MM.1S (cell line): Measurements from ENCODE around the gene C11orf86.
A peak's percentile ranks its signal among the peaks of the same experiment; 100 is the strongest.

Source experiments
- DNase-seq: peaks from one replicate; pipeline ENCODE4 v3.0.0-alpha.2; 2015
- H2AFZ ChIP-seq: fragments of 300-600 bp; sonication (generic); 2 replicates; pipeline ENCODE4 v1.6.0; 2016; ENCODE audit warnings: antibody characterized with exemption, low read length
- H3F3A ChIP-seq: fragments of 300-600 bp; sonication (generic); 2 replicates; pipeline ENCODE4 v1.6.1; 2016; ENCODE audit warnings: mild to moderate bottlenecking, antibody characterized with exemption, low read length, moderate library complexity, mixed read lengths; ENCODE audit not compliant: insufficient read depth
- H3K27ac ChIP-seq: fragments of 300-600 bp; sonication (generic); 2 replicates; pipeline ENCODE4 v1.5.1; 2016; ENCODE audit warnings: mild to moderate bottlenecking, low read length
- H3K27me3 ChIP-seq: fragments of 300-600 bp; sonication (generic); replicated peaks from 2 replicates; pipeline ENCODE4 v1.6.0; 2016; ENCODE audit warnings: low read length; ENCODE audit not compliant: insufficient read depth
- H3K36me3 ChIP-seq: fragments of 300-600 bp; sonication (generic); replicated peaks from 2 replicates; pipeline ENCODE4 v1.6.1; 2016; ENCODE audit warnings: mild to moderate bottlenecking, low read length, mixed read lengths; ENCODE audit not compliant: insufficient read depth
- H3K4me1 ChIP-seq: fragments of 300-600 bp; sonication (generic); 2 replicates; pipeline ENCODE4 v1.6.1; 2016; ENCODE audit warnings: low read length, mixed read lengths
- H3K4me2 ChIP-seq: fragments of 300-600 bp; sonication (generic); 2 replicates; pipeline ENCODE4 v1.6.0; 2016; ENCODE audit warnings: low read depth, low read length
- H3K4me3 ChIP-seq: fragments of 300-600 bp; sonication (generic); 2 replicates; pipeline ENCODE4 v1.5.1; 2016; ENCODE audit warnings: low read length, mixed read lengths
- H3K79me2 ChIP-seq: fragments of 300-600 bp; sonication (generic); 2 replicates; pipeline ENCODE4 v1.6.1; 2016; ENCODE audit warnings: mixed run types, low read length, mixed read lengths
- H3K9ac ChIP-seq: fragments of 300-600 bp; sonication (generic); 2 replicates; pipeline ENCODE4 v1.6.1; 2016; ENCODE audit warnings: low read length, mixed read lengths
- H3K9me2 ChIP-seq: fragments of 300-600 bp; sonication (generic); replicated peaks from 2 replicates; pipeline ENCODE4 v1.6.1; 2016; ENCODE audit warnings: mild to moderate bottlenecking, low read length, mixed read lengths; ENCODE audit not compliant: insufficient read depth
- H3K9me3 ChIP-seq: fragments of 300-600 bp; sonication (generic); replicated peaks from 2 replicates; pipeline ENCODE4 v1.6.1; 2016; ENCODE audit warnings: mild to moderate bottlenecking, low read length, mixed read lengths; ENCODE audit not compliant: insufficient read depth
- H4K20me1 ChIP-seq: fragments of 300-600 bp; sonication (generic); 2 replicates; pipeline ENCODE4 v1.6.1; 2016; ENCODE audit warnings: mild to moderate bottlenecking, low read length, moderate library complexity, mixed read lengths; ENCODE audit not compliant: insufficient read depth
- EZH2 ChIP-seq: fragments of 300-600 bp; sonication (generic); optimal IDR thresholded peaks from 2 replicates; pipeline ENCODE3; 2017; ENCODE audit warnings: low read depth, mild to moderate bottlenecking, antibody characterized with exemption, low read length, mixed read lengths
- EZH2phosphoT487 ChIP-seq: fragments of 300-600 bp; sonication (generic); IDR thresholded peaks from 2 replicates; pipeline ENCODE4 v1.6.1; 2018; ENCODE audit warnings: antibody characterized with exemption, low read length
- TF ChIP-seq, protein P1 (sequence below): fragments of 300-600 bp; sonication (generic); IDR thresholded peaks from 2 replicates; pipeline ENCODE4 v1.5.1; 2016; ENCODE audit warnings: antibody characterized with exemption, low read length, mixed read lengths

Gene C11orf86

DNA sequence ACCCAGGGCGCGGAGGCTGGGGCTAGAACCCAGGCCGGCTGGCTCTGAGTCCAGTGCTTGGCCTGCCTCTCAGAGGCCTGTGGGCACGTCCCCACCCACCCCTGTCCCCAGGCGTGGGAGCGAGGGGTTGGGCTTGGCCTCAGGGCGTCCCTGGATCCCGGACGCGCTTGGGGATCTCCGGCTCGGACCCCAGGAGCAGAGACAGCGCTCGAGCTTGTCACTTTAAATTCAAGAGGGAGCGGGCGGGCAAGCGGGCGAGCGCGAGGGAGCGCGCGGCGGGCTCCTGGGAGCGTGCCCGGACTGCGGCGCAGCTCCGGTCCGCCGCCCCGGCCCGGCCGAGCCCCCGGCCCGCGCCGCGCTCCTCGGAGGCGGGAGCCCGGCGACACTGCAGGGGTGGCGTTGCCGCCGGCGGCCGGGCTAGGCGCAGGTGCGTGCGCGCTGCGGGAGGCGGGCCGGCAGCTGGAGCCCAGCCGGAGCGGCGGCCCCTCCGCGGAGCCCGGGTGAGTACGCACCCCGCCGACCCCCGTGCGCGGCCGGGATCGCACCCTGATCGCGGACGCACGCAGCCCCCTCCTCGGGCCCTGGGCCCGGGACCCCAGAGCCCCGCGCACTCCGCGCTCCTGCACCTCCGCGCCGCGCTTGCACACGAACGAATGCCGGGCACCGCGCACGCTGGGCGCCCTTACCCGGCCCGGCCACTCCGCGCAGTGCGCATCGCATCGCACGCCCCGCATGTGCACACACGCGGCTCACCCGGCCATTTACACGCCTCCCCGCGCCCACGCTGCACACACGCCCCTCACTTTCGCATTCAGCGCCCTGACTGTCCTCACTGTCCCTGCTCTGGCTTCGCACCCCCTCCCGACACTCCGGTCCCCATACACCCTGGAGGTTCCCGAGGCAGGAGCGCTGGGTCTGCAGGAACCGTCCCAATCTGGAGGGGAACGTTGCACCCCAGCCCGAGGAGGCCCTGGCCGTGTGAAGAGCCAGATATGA, 48.2 kb downstream of the C11orf86 start, which contains the start of gene SYT12:
Gene SYT12, plus strand, starts transcription at position 174 of the 996 bp plus-strand sequence. CDS start 7,011 bp downstream, outside the sequence.
- no peak within 1 kb of the TSS for H3K4me3 ChIP-seq
- peak within 1 kb of the TSS; percentile 33; the same call in 1 of the 2 replicates for H3K4me2 ChIP-seq
- no peak within 1 kb of the TSS for H2AFZ ChIP-seq
- no peaks in the 10 kb centered on the region for H3K9me3 ChIP-seq
- H3K27ac ChIP-seq, result no peak within 1 kb of the TSS
- H3K79me2 ChIP-seq, result no peaks in the 10 kb centered on the region
- no peak for DNase-seq
- no peaks in the 10 kb centered on the region for H4K20me1 ChIP-seq
- H3K27me3 ChIP-seq, result peaks cover 58% of the 10 kb centered on the region
- H3K9ac ChIP-seq, result no peak within 1 kb of the TSS
- H3K9me2 ChIP-seq, result no peaks in the 10 kb centered on the region
- TF ChIP-seq, protein P1, sequence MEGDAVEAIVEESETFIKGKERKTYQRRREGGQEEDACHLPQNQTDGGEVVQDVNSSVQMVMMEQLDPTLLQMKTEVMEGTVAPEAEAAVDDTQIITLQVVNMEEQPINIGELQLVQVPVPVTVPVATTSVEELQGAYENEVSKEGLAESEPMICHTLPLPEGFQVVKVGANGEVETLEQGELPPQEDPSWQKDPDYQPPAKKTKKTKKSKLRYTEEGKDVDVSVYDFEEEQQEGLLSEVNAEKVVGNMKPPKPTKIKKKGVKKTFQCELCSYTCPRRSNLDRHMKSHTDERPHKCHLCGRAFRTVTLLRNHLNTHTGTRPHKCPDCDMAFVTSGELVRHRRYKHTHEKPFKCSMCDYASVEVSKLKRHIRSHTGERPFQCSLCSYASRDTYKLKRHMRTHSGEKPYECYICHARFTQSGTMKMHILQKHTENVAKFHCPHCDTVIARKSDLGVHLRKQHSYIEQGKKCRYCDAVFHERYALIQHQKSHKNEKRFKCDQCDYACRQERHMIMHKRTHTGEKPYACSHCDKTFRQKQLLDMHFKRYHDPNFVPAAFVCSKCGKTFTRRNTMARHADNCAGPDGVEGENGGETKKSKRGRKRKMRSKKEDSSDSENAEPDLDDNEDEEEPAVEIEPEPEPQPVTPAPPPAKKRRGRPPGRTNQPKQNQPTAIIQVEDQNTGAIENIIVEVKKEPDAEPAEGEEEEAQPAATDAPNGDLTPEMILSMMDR, result no peak
- TF ChIP-seq EZH2phosphoT487, result no peak
- TF ChIP-seq EZH2, result no peak
- peaks cover 17% of the 10 kb centered on the region for H3K4me1 ChIP-seq
- no peaks in the 10 kb centered on the region for H3K36me3 ChIP-seq
- no peaks in the 10 kb centered on the region for H3F3A ChIP-seq

DNA sequence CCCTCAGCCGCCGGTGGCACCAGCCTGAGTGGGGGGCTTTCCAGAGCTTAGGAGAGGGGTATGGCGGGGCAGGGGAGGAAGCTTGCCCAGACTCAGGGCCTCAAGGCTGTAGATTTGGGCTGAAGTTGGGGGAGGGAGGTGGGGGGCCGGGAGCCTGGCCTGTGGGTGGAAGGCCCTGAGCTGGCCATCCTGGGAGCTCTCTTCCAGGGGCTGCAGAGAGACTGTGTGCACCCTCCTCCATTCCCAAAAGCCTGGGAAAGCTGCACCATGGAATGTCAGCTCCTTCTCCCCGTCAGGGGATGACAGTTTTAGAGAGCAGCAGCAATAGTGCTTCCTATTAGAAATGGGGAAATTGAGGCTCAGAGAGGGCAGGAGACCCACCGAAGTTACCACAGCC, 48.9 kb downstream of the C11orf86 start:
- Histone ChIP-seq H3K36me3 (no peaks in the 10 kb centered on the region), H3K9me3 (no peaks in the 10 kb centered on the region), H2AFZ (no peak overlapping the region), H4K20me1 (no peaks in the 10 kb centered on the region), H3K4me2 (peak overlapping the region; percentile 33; the same call in 1 of the 2 replicates), H3K4me3 (no peak overlapping the region), H3K27me3 (peaks cover 65% of the 10 kb centered on the region), H3K79me2 (no peaks in the 10 kb centered on the region), H3K9ac (no peak overlapping the region), H3K9me2 (no peaks in the 10 kb centered on the region), H3K27ac (no peak overlapping the region), H3F3A (no peaks in the 10 kb centered on the region), H3K4me1 (peaks cover 17% of the 10 kb centered on the region)
- DNase-seq, result no peak
- TF ChIP-seq EZH2phosphoT487, result no peak
- TF ChIP-seq EZH2, result no peak
- TF ChIP-seq, protein P1, result no peak

DNA sequence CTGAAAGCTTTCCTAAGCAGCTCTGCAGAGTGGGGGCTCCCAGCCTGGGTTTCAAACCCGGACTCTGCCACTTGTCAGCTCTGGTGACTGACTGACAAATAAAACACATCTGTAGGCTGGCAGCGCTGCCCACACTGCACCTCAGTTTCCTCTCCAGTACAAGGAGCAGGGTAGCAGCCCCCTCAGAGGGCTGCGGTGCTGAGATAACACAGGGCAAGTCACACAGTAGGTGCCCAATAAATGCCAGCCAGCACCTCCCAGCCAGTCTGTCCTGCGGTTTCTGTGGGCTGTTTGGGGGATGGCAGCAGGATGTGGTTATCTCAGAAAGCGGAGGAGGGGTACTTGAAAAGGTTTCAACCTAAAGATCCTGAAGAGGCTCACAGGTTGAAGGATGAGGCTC, 49.3 kb downstream of the C11orf86 start:
- Histone ChIP-seq H4K20me1 (no peaks in the 10 kb centered on the region), H2AFZ (no peak overlapping the region), H3K4me1 (peaks cover 17% of the 10 kb centered on the region), H3K9me3 (no peaks in the 10 kb centered on the region), H3K9ac (no peak overlapping the region), H3K9me2 (no peaks in the 10 kb centered on the region), H3K36me3 (no peaks in the 10 kb centered on the region), H3F3A (no peaks in the 10 kb centered on the region), H3K27me3 (peaks cover 69% of the 10 kb centered on the region), H3K79me2 (no peaks in the 10 kb centered on the region), H3K4me2 (peak overlapping the region; percentile 33; the same call in 1 of the 2 replicates), H3K27ac (no peak overlapping the region), H3K4me3 (no peak overlapping the region)
- DNase-seq, result peak; percentile 66
- TF ChIP-seq EZH2 (no peak), EZH2phosphoT487 (no peak)
